B cell (primary cell): ENCODE results near the gene DTNA. TPM values are rescaled to one million over a fixed set of nuclear protein-coding genes. Genes with fewer than 3 reads are reported as not detected.

Source experiments
- ATAC-seq: fragments of 200-7000 bp; cut with Tn5 transposase; one replicate; pipeline ENCODE4 v1.10.0; 2021; ENCODE audit warnings: low read depth, mild to moderate bottlenecking, moderate number of reproducible peaks, moderate library complexity
- CTCF ChIA-PET: fragments of 350-600 bp; sonication (Branson Sonifier 250); formaldehyde crosslinking; loops from one replicate; lab custom pipeline; 2021; ENCODE audit warnings: antibody characterized with exemption, inconsistent platforms; lab: Charles Lee
- POLR2A ChIA-PET: fragments of 350-600 bp; sonication (Branson Sonifier 250); formaldehyde crosslinking; loops from one replicate; lab custom pipeline; 2021; ENCODE audit warnings: antibody characterized with exemption; lab: Charles Lee
- DNase-seq: peaks from one replicate; pipeline ENCODE4 v3.0.0; 2013
- H2AFZ ChIP-seq: 2 replicates; pipeline ENCODE4 v1.6.1; 2012; ENCODE audit warnings: mild to moderate bottlenecking, low read depth, low read length; ENCODE audit not compliant: insufficient read depth, poor library complexity, severe bottlenecking
- H3K27ac ChIP-seq, 2 donors: 1 replicate in 1 of 2; 2 replicates in 1 of 2; pipeline ENCODE4 v1.5.1; 2012 to 2013; ENCODE audit warnings: low read length in 2 of 2, mild to moderate bottlenecking in 2 of 2, moderate library complexity in 1 of 2
- H3K27me3 ChIP-seq, 4 experiments: fragments of 200-600 bp in 1 of 4; sonication (generic) in 1 of 4; replicated peaks in 1 of 4; 1 replicate in 2 of 4; 2 replicates in 2 of 4; pipeline versions ENCODE4 v1.6.1 to v1.7.0; 2013 to 2016; ENCODE audit warnings: low read length in 3 of 4, mild to moderate bottlenecking in 2 of 4, mixed read lengths in 1 of 4, moderate library complexity in 1 of 4; ENCODE audit not compliant: insufficient read depth in 4 of 4, control insufficient read depth in 3 of 4; ENCODE audit errors: control extremely low read depth in 1 of 4
- H3K36me3 ChIP-seq, 2 experiments: replicated peaks in 1 of 2; 1 replicate in 1 of 2; 2 replicates in 1 of 2; pipeline versions ENCODE4 v1.6.1 to v1.7.1; 2013; ENCODE audit warnings: low read length in 1 of 2; ENCODE audit not compliant: insufficient read depth in 2 of 2, control insufficient read depth in 1 of 2; ENCODE audit errors: control extremely low read depth in 1 of 2, extremely low read depth in 1 of 2
- H3K4me1 ChIP-seq, 2 donors: fragments of 200-600 bp in 1 of 2; sonication (generic) in 1 of 2; 1 replicate in 1 of 2; 2 replicates in 1 of 2; pipeline versions ENCODE4 v1.5.1 to v1.6.1; 2013 to 2017; ENCODE audit warnings: low read length in 2 of 2; ENCODE audit not compliant: control insufficient read depth in 2 of 2, insufficient read depth in 2 of 2
- H3K4me2 ChIP-seq: replicated peaks from 2 replicates; pipeline ENCODE3; 2012; ENCODE audit warnings: mild to moderate bottlenecking, low read depth, low read length; ENCODE audit not compliant: poor library complexity, severe bottlenecking
- H3K4me3 ChIP-seq, 5 experiments: fragments of 200-600 bp in 1 of 5; sonication (generic) in 1 of 5; 1 replicate in 3 of 5; 2 replicates in 2 of 5; pipeline versions ENCODE4 v1.5.1 to v1.7.0; 2011 to 2016; ENCODE audit warnings: low read length in 4 of 5, mild to moderate bottlenecking in 4 of 5, low read depth in 2 of 5, control low read depth in 1 of 5, moderate library complexity in 1 of 5; ENCODE audit not compliant: insufficient read depth in 1 of 5; ENCODE audit errors: control extremely low read depth in 1 of 5, extremely low read depth in 1 of 5
- H3K79me2 ChIP-seq: fragments of 200-600 bp; sonication (generic); one replicate; pipeline ENCODE4 v1.6.0; 2016; ENCODE audit warnings: low read length; ENCODE audit not compliant: control insufficient read depth, insufficient read depth
- H3K9ac ChIP-seq: fragments of 200-600 bp; sonication (generic); 2 replicates; pipeline ENCODE4 v1.6.1; 2017; ENCODE audit warnings: mild to moderate bottlenecking, low read length, moderate library complexity
- H3K9me3 ChIP-seq, 3 donors: one replicate each; pipeline versions ENCODE4 v1.6.1 to v1.7.1; 2013; ENCODE audit warnings: low read length in 2 of 3; ENCODE audit not compliant: control insufficient read depth in 2 of 3, insufficient read depth in 1 of 3; ENCODE audit errors: control extremely low read depth in 1 of 3
- H4K20me1 ChIP-seq: 2 replicates; pipeline ENCODE4 v1.6.0; 2012; ENCODE audit warnings: mild to moderate bottlenecking, low read length; ENCODE audit not compliant: insufficient read depth, control insufficient read depth, poor library complexity, severe bottlenecking
- H3K27ac Mint-ChIP-seq: one replicate; pipeline ENCODE4 v1.8.0; 2021; ENCODE audit warnings: mixed read lengths
- H3K27me3 Mint-ChIP-seq: one replicate; pipeline ENCODE4 v1.8.0; 2021; ENCODE audit warnings: mixed read lengths
- H3K4me1 Mint-ChIP-seq: one replicate; pipeline ENCODE4 v1.8.0; 2021; ENCODE audit warnings: mixed read lengths
- H3K4me3 Mint-ChIP-seq: one replicate; pipeline ENCODE4 v1.8.0; 2021; ENCODE audit warnings: mixed read lengths
- H3K9me3 Mint-ChIP-seq: one replicate; pipeline ENCODE4 v1.8.0; 2022; ENCODE audit warnings: mixed read lengths; ENCODE audit not compliant: insufficient read depth
- CTCF ChIP-seq: fragments of 200-600 bp; IDR thresholded peaks from one replicate; pipeline ENCODE4 v1.8.0; 2022; ENCODE audit warnings: antibody characterized with exemption, mild to moderate bottlenecking
- EZH2 ChIP-seq: IDR thresholded peaks from 2 replicates; pipeline ENCODE4 v1.6.1; 2012; ENCODE audit warnings: borderline replicate concordance, low read depth, mild to moderate bottlenecking, moderate library complexity, low read length; ENCODE audit not compliant: insufficient read depth, poor library complexity, severe bottlenecking
- WGBS: methylation state at CpG from one replicate; pipeline ENCODE4 v1.1.5; 2013; ENCODE audit warnings: missing lambda C conversion rate; ENCODE audit not compliant: insufficient coverage; 5-methylcytosine and 5-hydroxymethylcytosine counted together
- intact Hi-C: fragments of 100-400 bp; cut with micrococcal nuclease; formaldehyde crosslinking; loops from one replicate; pipeline ENCODE4 v1.10.0; 2022
- polyA plus RNA-seq: library from polyadenylated mRNA; depleted of rRNA; stranded (reverse); fragments of >200 nt; gene quantifications from 2 replicates; pipeline ENCODE4 v1.2.3, GENCODE V29; 2012
- total RNA-seq, 2 donors: library from RNA; stranded (reverse); fragments of 120-200 nt in 1 of 2; gene quantifications; 1 replicate in 1 of 2; 2 replicates in 1 of 2; pipeline versions ENCODE4 v1.2.3 to v1.2.4, GENCODE V29; 2013 to 2022

Gene DTNA
- total and polyA plus RNA-seq, 2 donors (not counting 1 experiment from before 2014, with no cell fraction given) = not detected

- intact Hi-C loops = no loop called here
- 57% methylated on average over 3 of the region's 4 CpGs for WGBS
- CTCF ChIA-PET = no interaction called here
- Mint-ChIP-seq H3K27ac (no peak overlapping the region), H3K4me3 (no peak overlapping the region), H3K27me3 (no peaks in the 10 kb centered on the region), H3K4me1 (no peaks in the 10 kb centered on the region), H3K9me3 (no peaks in the 10 kb centered on the region)
- Histone ChIP-seq H3K27me3 (no peaks in the 10 kb centered on the region), H3K27ac (no peak overlapping the region), H3K4me3 (no peak overlapping the region), H3K9ac (no peak overlapping the region), H4K20me1 (no peaks in the 10 kb centered on the region), H3K9me3 (no peaks in the 10 kb centered on the region), H3K79me2 (no peaks in the 10 kb centered on the region), H3K4me2 (no peak overlapping the region), H2AFZ (no peak overlapping the region), H3K4me1 (no peaks in the 10 kb centered on the region), H3K36me3 (no peaks in the 10 kb centered on the region)
- POLR2A ChIA-PET = no interaction called here
- DNase-seq (no peak), ATAC-seq (no peak)
- TF ChIP-seq CTCF (no peak), EZH2 (no peak)
Measured at GRCh38 chr18:34760444-34760843, 50.3 kb downstream of the DTNA start.

GRCh38 chr18:34764451-34764850 is 54.4 kb downstream of the DTNA start:
- intact Hi-C loops = no loop called here
- TF ChIP-seq CTCF (no peak), EZH2 (no peak)

More at GRCh38 chr18:34764451-34764850, 54.4 kb downstream of the DTNA start:
- Mint-ChIP-seq H3K9me3 (no peaks in the 10 kb centered on the region), H3K27ac (no peak overlapping the region), H3K4me1 (no peaks in the 10 kb centered on the region), H3K27me3 (peaks cover 3% of the 10 kb centered on the region), H3K4me3 (no peak overlapping the region)
- ChIA-PET POLR2A (no interaction called here), CTCF (interaction anchor here (1.7 kb wide), 1 partner anchor 24 kb away, joined by 4 read pairs; no protein-coding TSS in a partner anchor)
- ATAC-seq (no peak), DNase-seq (no peak)
- peaks cover 0 to 2% (median 0%) of the 10 kb centered on the region in 3 donors for H3K9me3 ChIP-seq
- H4K20me1 ChIP-seq = no peaks in the 10 kb centered on the region
- no peaks in the 10 kb centered on the region for H3K36me3 ChIP-seq
- H3K79me2 ChIP-seq = no peaks in the 10 kb centered on the region
- H3K27me3 ChIP-seq = no peaks in the 10 kb centered on the region
- H3K27ac ChIP-seq = no peak overlapping the region
- H2AFZ ChIP-seq = no peak overlapping the region
- H3K4me2 ChIP-seq = no peak overlapping the region
- no peak overlapping the region for H3K9ac ChIP-seq
- 83% methylated on average over 2 of the region's 4 CpGs for WGBS
- no peaks in the 10 kb centered on the region for H3K4me1 ChIP-seq
- no peak overlapping the region for H3K4me3 ChIP-seq
